Liver (tissue), 9 donors: ENCODE data around the gene GUCA1A. TPM values are rescaled to one million over a fixed set of nuclear protein-coding genes. Genes with fewer than 3 reads are reported as not detected.

ENCODE experiments used
- DNase-seq: peaks from one replicate; pipeline ENCODE4 v3.0.0-alpha.2; 2017; ENCODE audit warnings: low spot score
- H3K27ac ChIP-seq, 2 donors: one replicate each; pipeline ENCODE4 v1.7.0; 2013; ENCODE audit warnings: inconsistent platforms in 2 of 2, low read length in 2 of 2, control low read depth in 1 of 2, low read depth in 1 of 2, mild to moderate bottlenecking in 1 of 2
- H3K27me3 ChIP-seq, 4 donors: one replicate each; pipeline versions ENCODE4 v1.6.1 to v1.7.0; 2013; ENCODE audit warnings: low read length in 3 of 4, inconsistent platforms in 1 of 4, mild to moderate bottlenecking in 1 of 4, moderate library complexity in 1 of 4; ENCODE audit not compliant: control insufficient read depth in 4 of 4, insufficient read depth in 4 of 4
- H3K36me3 ChIP-seq, 4 donors: one replicate each; pipeline versions ENCODE4 v1.6.1 to v1.7.0; 2013; ENCODE audit warnings: low read length in 3 of 4, mild to moderate bottlenecking in 3 of 4, low read depth in 1 of 4, moderate library complexity in 1 of 4; ENCODE audit not compliant: control insufficient read depth in 4 of 4, insufficient read depth in 3 of 4
- H3K4me1 ChIP-seq, 4 donors: one replicate each; pipeline versions ENCODE4 v1.6.1 to v1.7.0; 2013; ENCODE audit warnings: low read length in 3 of 4, mild to moderate bottlenecking in 3 of 4, moderate library complexity in 1 of 4; ENCODE audit not compliant: control insufficient read depth in 4 of 4, insufficient read depth in 4 of 4
- H3K4me3 ChIP-seq, 3 donors: one replicate each; pipeline versions ENCODE4 v1.6.1 to v1.7.0; 2013; ENCODE audit warnings: low read length in 3 of 3, control low read depth in 1 of 3, low read depth in 1 of 3, mild to moderate bottlenecking in 1 of 3
- H3K9ac ChIP-seq, 2 donors: one replicate each; pipeline ENCODE4 v1.7.0; 2013; ENCODE audit warnings: low read length in 2 of 2, mild to moderate bottlenecking in 2 of 2, moderate library complexity in 2 of 2, control low read depth in 1 of 2, low read depth in 1 of 2
- H3K9me3 ChIP-seq, 4 donors: one replicate each; pipeline versions ENCODE4 v1.6.1 to v1.7.0; 2013; ENCODE audit warnings: low read length in 3 of 4; ENCODE audit not compliant: control insufficient read depth in 4 of 4
- EGR1 ChIP-seq, 2 donors: IDR thresholded peaks; 2 replicates each; pipeline ENCODE4 v1.6.1; 2016 to 2018; ENCODE audit warnings: antibody characterized with exemption in 2 of 2, low read depth in 2 of 2
- FOXA1 ChIP-seq: IDR thresholded peaks from 2 replicates; pipeline ENCODE4 v1.6.1; 2016; ENCODE audit warnings: antibody characterized with exemption
- FOXA2 ChIP-seq: IDR thresholded peaks from 2 replicates; pipeline ENCODE4 v1.6.1; 2016; ENCODE audit warnings: antibody characterized with exemption
- GABPA ChIP-seq, 2 donors: IDR thresholded peaks in 1 of 2; conservative IDR thresholded peaks in 1 of 2; 2 replicates each; pipeline ENCODE4 v1.6.1; 2016; ENCODE audit warnings: antibody characterized with exemption in 2 of 2, mild to moderate bottlenecking in 1 of 2, moderate library complexity in 1 of 2
- HNF4A ChIP-seq, 2 donors: conservative IDR thresholded peaks; 2 replicates each; pipeline ENCODE4 v1.6.1; 2016; ENCODE audit warnings: antibody characterized with exemption in 2 of 2, mild to moderate bottlenecking in 2 of 2
- HNF4G ChIP-seq: IDR thresholded peaks from 2 replicates; pipeline ENCODE4 v1.6.1; 2016; ENCODE audit warnings: antibody characterized with exemption
- JUND ChIP-seq, 2 donors: IDR thresholded peaks; 2 replicates each; pipeline ENCODE4 v1.6.1; 2016; ENCODE audit warnings: antibody characterized with exemption in 2 of 2
- NR2F2 ChIP-seq: IDR thresholded peaks from 2 replicates; pipeline ENCODE4 v1.6.1; 2016; ENCODE audit warnings: antibody characterized with exemption
- RAD21 ChIP-seq, 2 donors: IDR thresholded peaks; 2 replicates each; pipeline ENCODE4 v1.6.1; 2016; ENCODE audit warnings: antibody characterized with exemption in 2 of 2, mild to moderate bottlenecking in 2 of 2
- RXRA ChIP-seq, 2 donors: IDR thresholded peaks; 2 replicates each; pipeline ENCODE4 v1.6.1; 2017 to 2018; ENCODE audit warnings: antibody characterized with exemption in 2 of 2, mild to moderate bottlenecking in 1 of 2
- SP1 ChIP-seq: IDR thresholded peaks from 2 replicates; pipeline ENCODE4 v1.6.1; 2018; ENCODE audit warnings: antibody characterized with exemption, mild to moderate bottlenecking
- TAF1 ChIP-seq: conservative IDR thresholded peaks from 2 replicates; pipeline ENCODE4 v1.6.1; 2016; ENCODE audit warnings: antibody characterized with exemption, mild to moderate bottlenecking
- YY1 ChIP-seq: IDR thresholded peaks from 2 replicates; pipeline ENCODE4 v1.6.1; 2016; ENCODE audit warnings: antibody characterized with exemption, mild to moderate bottlenecking
- WGBS: extraction: QIAGEN DNeasy Blood & Tissue Kit; methylation state at CpG from one replicate; pipeline ENCODE4 v1.1.7; 2013; 5-methylcytosine and 5-hydroxymethylcytosine counted together
- polyA plus RNA-seq, 2 donors: library from polyadenylated mRNA; stranded (reverse) in 1 of 2; unstranded in 1 of 2; fragments of 200-250 nt in 1 of 2; fragments of >200 nt in 1 of 2; fragmentation: Nextera tagmentation in 1 of 2; extraction: Ambion mirVana in 1 of 2; gene quantifications; one replicate each; pipeline versions ENCODE4 v1.2.1 to v1.2.3, GENCODE V29; 2013 to 2015
- total RNA-seq, 2 donors: library from RNA; depleted of rRNA; stranded (reverse); fragments of >200 nt; gene quantifications; one replicate each; pipeline ENCODE4 v1.2.3, GENCODE V29; 2014
- TF ChIP-seq, protein P1 (sequence below): IDR thresholded peaks from 2 replicates; pipeline ENCODE4 v1.6.1; 2016; ENCODE audit warnings: antibody characterized with exemption
- TF ChIP-seq, protein P2 (sequence below): IDR thresholded peaks from 2 replicates; pipeline ENCODE4 v1.6.1; 2016; ENCODE audit warnings: antibody characterized with exemption
- TF ChIP-seq, protein P3 (sequence below): IDR thresholded peaks from 2 replicates; pipeline ENCODE4 v1.6.1; 2016; ENCODE audit warnings: antibody characterized with exemption, mild to moderate bottlenecking
- TF ChIP-seq, protein P4 (sequence below): fragments of 150-350 bp; IDR thresholded peaks from 2 replicates; pipeline ENCODE4 v1.5.1; 2017; ENCODE audit warnings: improper control_type of control experiment, low read depth, low read length; ENCODE audit not compliant: missing input control
- TF ChIP-seq, protein P5 (sequence below): IDR thresholded peaks from 2 replicates; pipeline ENCODE4 v1.6.1; 2016; ENCODE audit warnings: antibody characterized with exemption
- donor health status: healthy.
- donor health status: healthy.
- donor health status: healthy.
- donor health status: healthy.
- donor health status: healthy.

Gene GUCA1A
- total and polyA plus RNA-seq, 4 donors, result not detected

DNA sequence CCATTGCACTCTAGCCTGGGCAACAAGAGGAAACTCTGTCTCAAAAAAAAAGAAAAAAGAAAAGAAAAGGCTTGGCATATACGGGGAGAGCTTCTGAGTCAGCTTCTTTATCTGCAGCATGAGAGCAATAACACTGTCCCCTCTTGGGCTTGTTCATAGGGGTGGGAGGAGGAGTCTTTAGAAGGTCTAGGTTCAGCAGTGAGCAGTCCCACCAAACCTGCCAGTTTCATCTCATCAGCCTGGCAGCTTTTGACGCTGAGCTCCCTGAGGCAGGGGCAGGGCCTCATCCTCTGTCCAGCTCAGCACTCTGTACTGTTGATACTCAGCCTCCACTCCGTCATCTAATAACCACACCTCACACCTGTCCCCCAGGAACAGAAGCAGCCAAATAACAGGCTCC, 25.1 kb upstream of the GUCA1A start:
- Histone ChIP-seq H3K36me3 (no peaks in the 10 kb centered on the region), H3K27ac (no peak overlapping the region), H3K9ac (no peak overlapping the region), H3K4me1 (peaks cover 0 to 6% (median 3%) of the 10 kb centered on the region in 4 donors), H3K4me3 (no peak overlapping the region), H3K27me3 (no peaks in the 10 kb centered on the region), H3K9me3 (no peaks in the 10 kb centered on the region)
- no peak for TF ChIP-seq JUND (IDR thresholded peaks at IDR 0.05)
- TF ChIP-seq EGR1 (IDR thresholded peaks at IDR 0.05; ENCODE audit: low read depth in 2 of 2), result no peak
- TF ChIP-seq, protein P1, sequence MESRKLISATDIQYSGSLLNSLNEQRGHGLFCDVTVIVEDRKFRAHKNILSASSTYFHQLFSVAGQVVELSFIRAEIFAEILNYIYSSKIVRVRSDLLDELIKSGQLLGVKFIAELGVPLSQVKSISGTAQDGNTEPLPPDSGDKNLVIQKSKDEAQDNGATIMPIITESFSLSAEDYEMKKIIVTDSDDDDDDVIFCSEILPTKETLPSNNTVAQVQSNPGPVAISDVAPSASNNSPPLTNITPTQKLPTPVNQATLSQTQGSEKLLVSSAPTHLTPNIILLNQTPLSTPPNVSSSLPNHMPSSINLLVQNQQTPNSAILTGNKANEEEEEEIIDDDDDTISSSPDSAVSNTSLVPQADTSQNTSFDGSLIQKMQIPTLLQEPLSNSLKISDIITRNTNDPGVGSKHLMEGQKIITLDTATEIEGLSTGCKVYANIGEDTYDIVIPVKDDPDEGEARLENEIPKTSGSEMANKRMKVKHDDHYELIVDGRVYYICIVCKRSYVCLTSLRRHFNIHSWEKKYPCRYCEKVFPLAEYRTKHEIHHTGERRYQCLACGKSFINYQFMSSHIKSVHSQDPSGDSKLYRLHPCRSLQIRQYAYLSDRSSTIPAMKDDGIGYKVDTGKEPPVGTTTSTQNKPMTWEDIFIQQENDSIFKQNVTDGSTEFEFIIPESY, result no peak
- TF ChIP-seq, protein P2, sequence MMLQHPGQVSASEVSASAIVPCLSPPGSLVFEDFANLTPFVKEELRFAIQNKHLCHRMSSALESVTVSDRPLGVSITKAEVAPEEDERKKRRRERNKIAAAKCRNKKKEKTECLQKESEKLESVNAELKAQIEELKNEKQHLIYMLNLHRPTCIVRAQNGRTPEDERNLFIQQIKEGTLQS, result no peak
- TF ChIP-seq HNF4A (conservative IDR thresholded peaks at IDR 0.05), result no peak
- TF ChIP-seq SP1, result no peak
- TF ChIP-seq GABPA (IDR thresholded peaks at IDR 0.05 in 1 of 2, conservative IDR thresholded peaks at IDR 0.05 in 1 of 2), result no peak
- no peak for TF ChIP-seq RXRA (IDR thresholded peaks at IDR 0.05)
- TF ChIP-seq, protein P3, sequence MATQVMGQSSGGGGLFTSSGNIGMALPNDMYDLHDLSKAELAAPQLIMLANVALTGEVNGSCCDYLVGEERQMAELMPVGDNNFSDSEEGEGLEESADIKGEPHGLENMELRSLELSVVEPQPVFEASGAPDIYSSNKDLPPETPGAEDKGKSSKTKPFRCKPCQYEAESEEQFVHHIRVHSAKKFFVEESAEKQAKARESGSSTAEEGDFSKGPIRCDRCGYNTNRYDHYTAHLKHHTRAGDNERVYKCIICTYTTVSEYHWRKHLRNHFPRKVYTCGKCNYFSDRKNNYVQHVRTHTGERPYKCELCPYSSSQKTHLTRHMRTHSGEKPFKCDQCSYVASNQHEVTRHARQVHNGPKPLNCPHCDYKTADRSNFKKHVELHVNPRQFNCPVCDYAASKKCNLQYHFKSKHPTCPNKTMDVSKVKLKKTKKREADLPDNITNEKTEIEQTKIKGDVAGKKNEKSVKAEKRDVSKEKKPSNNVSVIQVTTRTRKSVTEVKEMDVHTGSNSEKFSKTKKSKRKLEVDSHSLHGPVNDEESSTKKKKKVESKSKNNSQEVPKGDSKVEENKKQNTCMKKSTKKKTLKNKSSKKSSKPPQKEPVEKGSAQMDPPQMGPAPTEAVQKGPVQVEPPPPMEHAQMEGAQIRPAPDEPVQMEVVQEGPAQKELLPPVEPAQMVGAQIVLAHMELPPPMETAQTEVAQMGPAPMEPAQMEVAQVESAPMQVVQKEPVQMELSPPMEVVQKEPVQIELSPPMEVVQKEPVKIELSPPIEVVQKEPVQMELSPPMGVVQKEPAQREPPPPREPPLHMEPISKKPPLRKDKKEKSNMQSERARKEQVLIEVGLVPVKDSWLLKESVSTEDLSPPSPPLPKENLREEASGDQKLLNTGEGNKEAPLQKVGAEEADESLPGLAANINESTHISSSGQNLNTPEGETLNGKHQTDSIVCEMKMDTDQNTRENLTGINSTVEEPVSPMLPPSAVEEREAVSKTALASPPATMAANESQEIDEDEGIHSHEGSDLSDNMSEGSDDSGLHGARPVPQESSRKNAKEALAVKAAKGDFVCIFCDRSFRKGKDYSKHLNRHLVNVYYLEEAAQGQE, result no peak
- TF ChIP-seq NR2F2, result no peak
- no peak for TF ChIP-seq FOXA1
- no peak for TF ChIP-seq TAF1
- no peak for TF ChIP-seq RAD21 (IDR thresholded peaks at IDR 0.05)
- no peak for TF ChIP-seq HNF4G
- TF ChIP-seq, protein P4, sequence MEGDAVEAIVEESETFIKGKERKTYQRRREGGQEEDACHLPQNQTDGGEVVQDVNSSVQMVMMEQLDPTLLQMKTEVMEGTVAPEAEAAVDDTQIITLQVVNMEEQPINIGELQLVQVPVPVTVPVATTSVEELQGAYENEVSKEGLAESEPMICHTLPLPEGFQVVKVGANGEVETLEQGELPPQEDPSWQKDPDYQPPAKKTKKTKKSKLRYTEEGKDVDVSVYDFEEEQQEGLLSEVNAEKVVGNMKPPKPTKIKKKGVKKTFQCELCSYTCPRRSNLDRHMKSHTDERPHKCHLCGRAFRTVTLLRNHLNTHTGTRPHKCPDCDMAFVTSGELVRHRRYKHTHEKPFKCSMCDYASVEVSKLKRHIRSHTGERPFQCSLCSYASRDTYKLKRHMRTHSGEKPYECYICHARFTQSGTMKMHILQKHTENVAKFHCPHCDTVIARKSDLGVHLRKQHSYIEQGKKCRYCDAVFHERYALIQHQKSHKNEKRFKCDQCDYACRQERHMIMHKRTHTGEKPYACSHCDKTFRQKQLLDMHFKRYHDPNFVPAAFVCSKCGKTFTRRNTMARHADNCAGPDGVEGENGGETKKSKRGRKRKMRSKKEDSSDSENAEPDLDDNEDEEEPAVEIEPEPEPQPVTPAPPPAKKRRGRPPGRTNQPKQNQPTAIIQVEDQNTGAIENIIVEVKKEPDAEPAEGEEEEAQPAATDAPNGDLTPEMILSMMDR, result no peak
- TF ChIP-seq YY1, result no peak
- TF ChIP-seq FOXA2, result no peak
- TF ChIP-seq, protein P5, sequence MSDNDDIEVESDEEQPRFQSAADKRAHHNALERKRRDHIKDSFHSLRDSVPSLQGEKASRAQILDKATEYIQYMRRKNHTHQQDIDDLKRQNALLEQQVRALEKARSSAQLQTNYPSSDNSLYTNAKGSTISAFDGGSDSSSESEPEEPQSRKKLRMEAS, result no peak
- DNase-seq, result no peak
- WGBS, result 65% methylated on average over 3 of the region's 3 CpGs
